ENCODE results near the gene RBM26.

The RBM26 gene

DNA sequence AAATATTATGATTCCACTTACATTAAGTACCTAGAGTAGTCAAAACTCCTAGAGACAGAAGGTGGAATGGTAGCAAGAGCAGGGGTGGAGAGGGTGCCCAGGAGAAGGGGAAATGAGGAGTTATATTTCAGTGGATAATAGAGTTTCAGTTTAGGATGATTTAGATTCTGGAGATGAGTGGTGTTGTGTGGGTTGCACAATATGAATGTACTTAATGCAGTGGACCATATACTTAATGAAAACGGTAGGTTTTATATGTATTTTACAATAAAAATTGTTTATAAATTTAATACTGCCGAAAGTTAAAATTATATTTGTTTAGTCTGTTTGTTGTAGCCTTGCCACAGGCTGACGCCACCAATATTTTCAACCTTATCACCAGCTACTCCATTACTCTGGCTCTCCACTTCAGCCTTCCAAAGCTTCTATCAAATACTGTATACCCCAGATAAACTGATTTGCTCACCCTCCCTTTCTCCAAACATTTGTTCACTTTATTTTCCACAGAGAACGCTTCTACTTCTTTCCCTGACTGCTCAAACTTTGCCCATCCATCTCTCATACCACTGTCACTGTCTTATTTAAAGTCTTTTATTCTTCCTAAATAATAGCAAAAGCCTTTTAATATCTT is 1.4 kb upstream of the RBM26 start:
- Mint-ChIP-seq H3K27me3 (no peaks in the 10 kb centered on the region), H3K4me3 (peak overlapping the region; percentile 3), H3K4me1 (peaks cover 16% of the 10 kb centered on the region), H3K36me3 (peaks cover 7% of the 10 kb centered on the region), H3K9me3 (no peaks in the 10 kb centered on the region), H3K27ac (no peak overlapping the region)
- CTCF ChIA-PET = interaction anchor here (1.6 kb wide), 1 partner anchor 16 kb away, joined by 9 read pairs; no protein-coding TSS in a partner anchor
- no peak for DNase-seq

DNA sequence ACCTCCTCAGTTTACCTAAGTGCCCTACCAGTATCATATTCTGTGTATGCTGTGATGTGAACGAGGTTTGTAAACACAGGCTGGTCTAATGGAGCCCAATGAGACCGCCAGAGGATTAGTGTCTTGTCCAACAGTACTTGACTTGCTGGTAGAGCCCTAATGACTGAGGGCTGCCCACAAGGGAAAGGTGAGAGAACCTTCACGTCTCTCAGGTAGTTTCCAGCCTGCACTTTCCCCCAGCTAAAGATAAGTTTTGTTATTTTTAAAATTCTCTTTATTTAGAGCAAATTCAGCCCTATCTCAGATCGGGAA is 498 bp upstream of the RBM26 start:
- Mint-ChIP-seq H3K9me3 (no peaks in the 10 kb centered on the region), H3K4me3 (no peak overlapping the region), H3K27ac (peak overlapping the region; percentile 95), H3K27me3 (no peaks in the 10 kb centered on the region), H3K4me1 (peaks cover 20% of the 10 kb centered on the region), H3K36me3 (peaks cover 8% of the 10 kb centered on the region)
- DNase-seq = no peak
- CTCF ChIA-PET = interaction anchor here (1.6 to 2.2 kb wide), 3 partner anchors 13 to 135 kb away, joined by 5 to 9 read pairs (median 6); no protein-coding TSS in a partner anchor

DNA sequence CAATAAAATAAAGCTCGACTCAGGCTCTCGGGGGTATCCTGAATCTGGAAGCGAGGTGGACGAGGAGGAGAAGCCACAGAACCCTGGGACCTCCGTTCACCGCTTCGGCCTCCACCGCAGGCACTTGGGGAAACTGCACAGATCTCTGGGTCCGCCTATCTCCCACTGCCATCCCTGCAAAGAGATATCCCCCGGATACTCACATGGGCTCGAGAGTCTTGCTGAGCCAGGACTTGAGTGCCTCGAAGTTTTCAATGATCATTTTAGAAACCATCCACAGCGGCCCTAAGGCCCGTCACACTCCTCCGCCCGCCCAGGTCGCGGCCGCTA is 589 bp downstream of the RBM26 start:
- Mint-ChIP-seq H3K27me3 (no peaks in the 10 kb centered on the region), H3K4me3 (no peak overlapping the region), H3K36me3 (peaks cover 14% of the 10 kb centered on the region), H3K4me1 (peaks cover 30% of the 10 kb centered on the region), H3K27ac (no peak overlapping the region), H3K9me3 (no peaks in the 10 kb centered on the region)
- CTCF ChIA-PET = interaction anchor here (0.8 to 2.2 kb wide), 4 partner anchors 12 to 138 kb away, joined by 3 to 6 read pairs (median 4); no protein-coding TSS in a partner anchor
- no peak for DNase-seq

DNA sequence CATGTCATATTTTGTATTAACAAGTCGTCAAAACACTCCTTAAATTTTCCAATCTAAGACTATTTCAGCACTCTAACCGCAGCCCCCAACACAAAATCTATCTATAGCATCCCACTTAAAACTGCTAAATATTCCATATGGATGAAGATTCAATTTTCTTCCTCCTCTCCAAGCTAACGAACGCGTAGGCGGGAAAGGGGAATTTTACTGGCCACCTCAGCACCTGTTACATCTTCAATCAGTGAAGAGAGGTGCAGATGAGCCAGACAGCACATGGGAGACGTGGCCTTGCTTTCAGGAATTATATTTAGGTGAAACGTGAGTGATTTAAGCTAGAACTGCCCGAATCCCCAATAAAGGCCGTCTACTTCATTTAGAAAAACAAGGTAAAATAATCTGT is 1.1 kb downstream of the RBM26 start:
- Mint-ChIP-seq H3K36me3 (peaks cover 19% of the 10 kb centered on the region), H3K9me3 (no peaks in the 10 kb centered on the region), H3K27me3 (no peaks in the 10 kb centered on the region), H3K4me3 (no peak overlapping the region), H3K27ac (no peak overlapping the region), H3K4me1 (peaks cover 34% of the 10 kb centered on the region)
- CTCF ChIA-PET = interaction anchor here (1.2 to 2.2 kb wide), 2 partner anchors 12 to 138 kb away, joined by 3 to 6 read pairs; no protein-coding TSS in a partner anchor
- no peak for DNase-seq

DNA sequence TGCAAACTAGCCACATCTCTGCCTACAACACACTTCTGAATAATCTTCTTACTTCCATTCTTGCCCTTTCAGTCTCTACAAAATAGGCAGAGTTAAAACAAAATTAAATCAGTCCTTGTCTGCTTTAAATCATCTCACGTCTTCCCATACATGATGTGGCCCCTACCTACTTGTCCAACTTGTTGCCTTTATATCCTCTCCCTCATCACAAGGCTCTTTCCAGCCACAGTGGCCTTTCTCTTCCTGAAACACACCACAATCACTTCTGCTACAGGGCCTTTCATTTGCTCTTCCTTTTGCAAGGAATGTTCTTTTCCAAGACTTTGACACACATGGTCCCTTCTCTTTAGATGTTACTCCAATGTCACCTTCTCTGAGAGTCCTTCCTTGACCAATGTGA is 1.7 kb downstream of the RBM26 start:
- Mint-ChIP-seq H3K4me3 (no peak overlapping the region), H3K4me1 (peaks cover 36% of the 10 kb centered on the region), H3K9me3 (no peaks in the 10 kb centered on the region), H3K36me3 (peaks cover 25% of the 10 kb centered on the region), H3K27ac (no peak overlapping the region), H3K27me3 (no peaks in the 10 kb centered on the region)
- no peak for DNase-seq
- CTCF ChIA-PET = interaction anchor here (1.3 kb wide), 1 partner anchor 20 kb away, joined by 5 read pairs; no protein-coding TSS in a partner anchor

DNA sequence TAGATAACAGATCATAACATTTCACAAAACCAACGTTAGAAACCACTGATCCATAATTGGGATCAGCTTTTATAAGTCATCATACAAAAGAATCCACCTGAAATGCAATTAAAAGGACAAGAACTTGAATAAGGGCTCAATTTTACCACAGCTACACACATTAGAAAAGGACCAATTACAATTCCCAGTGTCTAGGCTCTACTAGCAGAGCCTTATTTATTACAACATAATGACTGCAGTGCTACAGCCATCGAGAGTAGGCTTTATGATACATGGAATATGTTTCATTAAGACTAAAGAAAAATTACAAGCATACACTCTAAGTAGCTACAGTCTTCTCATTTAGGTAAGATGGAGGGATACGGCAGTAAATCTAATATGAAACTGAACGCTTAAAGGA is 2.9 kb downstream of the RBM26 start:
- Mint-ChIP-seq H3K4me3 (no peak overlapping the region), H3K4me1 (peaks cover 40% of the 10 kb centered on the region), H3K9me3 (no peaks in the 10 kb centered on the region), H3K27ac (no peak overlapping the region), H3K27me3 (no peaks in the 10 kb centered on the region), H3K36me3 (peaks cover 35% of the 10 kb centered on the region)
- CTCF ChIA-PET = interaction anchor here (0.7 to 1.7 kb wide), 6 partner anchors 11 to 151 kb away, joined by 3 to 5 read pairs (median 5); no protein-coding TSS in a partner anchor
- no peak for DNase-seq

DNA sequence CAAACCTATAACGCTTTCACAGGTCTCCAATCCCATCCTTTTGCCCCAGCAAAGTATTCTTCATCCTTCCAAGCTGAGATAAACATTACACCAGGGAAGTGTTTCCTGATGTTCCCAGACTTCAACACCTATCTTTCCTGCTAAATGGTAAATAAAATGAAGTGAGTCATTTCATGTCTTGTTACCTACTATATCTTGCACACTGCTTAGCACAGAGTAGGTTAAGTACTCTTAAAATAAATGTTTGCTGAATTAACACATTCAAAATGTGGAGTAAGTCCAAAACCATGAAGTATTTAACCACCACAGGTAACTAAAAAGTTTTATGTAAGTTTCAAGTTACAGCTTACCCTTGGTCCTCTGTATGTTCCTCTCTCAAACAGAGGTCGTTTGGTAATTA is 3.4 kb downstream of the RBM26 start:
- no peak overlapping the region for H3K4me3 Mint-ChIP-seq
- H3K9me3 Mint-ChIP-seq = no peaks in the 10 kb centered on the region
- H3K27me3 Mint-ChIP-seq = no peaks in the 10 kb centered on the region
- peaks cover 37% of the 10 kb centered on the region for H3K4me1 Mint-ChIP-seq
- DNase-seq = no peak
- peaks cover 38% of the 10 kb centered on the region for H3K36me3 Mint-ChIP-seq
- H3K27ac Mint-ChIP-seq = no peak overlapping the region
- CTCF ChIA-PET = interaction anchor here (0.7 to 1.7 kb wide), 5 partner anchors 11 to 151 kb away, joined by 3 to 5 read pairs (median 5); no protein-coding TSS in a partner anchor

DNA sequence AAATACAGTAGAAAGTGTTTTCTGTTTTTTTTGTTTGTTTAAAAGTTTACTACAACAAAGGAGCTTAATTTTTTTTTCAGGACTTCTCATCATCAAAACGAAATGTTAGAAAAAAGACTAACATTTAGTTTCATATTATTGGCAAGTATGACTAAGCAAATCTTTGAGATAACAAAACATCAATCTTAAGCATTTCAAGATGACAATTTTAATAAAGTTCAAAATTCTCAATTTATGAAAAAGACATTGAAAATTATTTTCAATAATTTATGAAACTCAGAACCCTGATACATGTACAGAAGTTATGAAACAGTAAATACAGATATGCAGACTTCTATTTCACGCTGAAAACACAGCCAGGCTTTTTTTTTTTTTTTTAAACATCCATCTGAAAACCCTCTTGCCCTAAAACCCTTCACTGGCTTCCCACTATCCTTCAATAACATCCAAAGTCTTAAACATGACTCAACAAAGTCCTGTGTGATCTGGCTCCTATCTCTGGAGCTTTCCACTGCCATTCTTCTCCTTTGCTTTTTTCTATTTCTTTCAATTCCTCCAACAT is 3.9 kb downstream of the RBM26 start:
- peak overlapping the region; percentile 22 for H3K4me3 Mint-ChIP-seq
- CTCF ChIA-PET = interaction anchor here (0.7 to 1.7 kb wide), 4 partner anchors 11 to 139 kb away, joined by 3 to 5 read pairs (median 5); no protein-coding TSS in a partner anchor
- H3K9me3 Mint-ChIP-seq = no peaks in the 10 kb centered on the region
- peaks cover 33% of the 10 kb centered on the region for H3K4me1 Mint-ChIP-seq
- H3K27ac Mint-ChIP-seq = peak overlapping the region; percentile 38
- H3K27me3 Mint-ChIP-seq = no peaks in the 10 kb centered on the region
- DNase-seq = no peak
- H3K36me3 Mint-ChIP-seq = peaks cover 39% of the 10 kb centered on the region

DNA sequence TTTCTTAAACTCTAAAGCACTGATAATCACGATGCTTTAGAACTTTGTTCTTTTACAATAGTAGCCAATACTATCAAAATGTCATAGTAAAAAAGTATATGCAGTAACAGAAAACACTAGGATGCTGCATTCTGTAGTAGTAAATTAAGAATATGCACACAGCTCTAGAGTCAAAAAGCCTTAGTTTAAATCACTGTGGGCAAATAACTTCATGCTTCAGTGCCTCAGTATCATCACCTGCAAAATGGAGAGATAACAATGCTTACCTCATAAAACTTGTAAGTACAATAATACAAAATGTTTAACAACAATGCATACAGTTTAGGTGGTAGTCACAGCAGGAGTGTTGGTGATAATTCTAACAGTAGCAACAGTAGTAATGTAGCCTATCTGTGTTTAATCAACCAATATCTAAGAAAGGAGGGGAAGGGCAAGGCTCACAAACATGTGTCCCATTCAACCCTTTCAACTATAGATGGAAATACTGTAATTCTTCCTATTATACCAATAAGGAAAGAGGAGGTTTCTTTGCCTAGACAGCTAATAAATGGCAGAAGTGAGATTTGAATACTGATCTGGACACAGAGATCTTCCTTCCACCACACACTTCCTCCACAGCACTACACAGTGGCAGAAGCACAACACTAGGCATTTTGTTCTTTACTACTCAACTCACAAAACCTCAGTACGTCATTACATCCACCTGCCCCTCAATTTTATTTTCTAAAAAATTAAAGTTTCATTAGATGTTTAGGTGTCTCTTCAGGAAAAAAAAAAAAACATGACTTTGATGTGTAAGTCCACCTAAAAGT is 4.6 kb downstream of the RBM26 start:
- Mint-ChIP-seq H3K27me3 (no peaks in the 10 kb centered on the region), H3K4me1 (peaks cover 27% of the 10 kb centered on the region), H3K36me3 (peaks cover 46% of the 10 kb centered on the region), H3K4me3 (no peak overlapping the region), H3K27ac (peak overlapping the region; percentile 25), H3K9me3 (peaks cover 3% of the 10 kb centered on the region)
- CTCF ChIA-PET = interaction anchor here (0.7 kb wide), 1 partner anchor 16 kb away, joined by 3 read pairs; no protein-coding TSS in a partner anchor
- DNase-seq = no peak

DNA sequence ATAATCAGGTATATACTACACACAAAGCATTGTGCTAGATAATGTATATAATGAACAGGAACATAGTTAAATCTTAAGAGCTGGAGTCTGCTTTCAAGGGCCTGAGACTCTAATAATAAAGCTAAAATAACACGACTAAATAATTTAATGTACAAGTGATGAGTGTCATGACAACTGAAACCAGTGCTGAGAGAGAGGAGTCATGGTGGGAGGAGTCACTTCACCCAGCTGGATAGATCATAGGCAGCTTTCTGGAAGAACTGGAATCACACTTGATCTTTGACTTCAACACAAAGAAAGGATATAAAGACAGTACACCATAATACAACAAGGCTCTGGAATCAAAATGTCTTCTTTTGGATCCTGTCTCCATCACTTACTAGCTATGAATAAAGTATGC is 7.1 kb downstream of the RBM26 start:
- Mint-ChIP-seq H3K27ac (no peak overlapping the region), H3K27me3 (no peaks in the 10 kb centered on the region), H3K4me3 (no peak overlapping the region), H3K36me3 (peaks cover 66% of the 10 kb centered on the region), H3K4me1 (peaks cover 43% of the 10 kb centered on the region), H3K9me3 (peaks cover 13% of the 10 kb centered on the region)
- DNase-seq = no peak
- CTCF ChIA-PET = interaction anchor here (0.7 to 1.5 kb wide), 3 partner anchors 24 to 142 kb away, joined by 4 to 7 read pairs (median 5); no protein-coding TSS in a partner anchor

DNA sequence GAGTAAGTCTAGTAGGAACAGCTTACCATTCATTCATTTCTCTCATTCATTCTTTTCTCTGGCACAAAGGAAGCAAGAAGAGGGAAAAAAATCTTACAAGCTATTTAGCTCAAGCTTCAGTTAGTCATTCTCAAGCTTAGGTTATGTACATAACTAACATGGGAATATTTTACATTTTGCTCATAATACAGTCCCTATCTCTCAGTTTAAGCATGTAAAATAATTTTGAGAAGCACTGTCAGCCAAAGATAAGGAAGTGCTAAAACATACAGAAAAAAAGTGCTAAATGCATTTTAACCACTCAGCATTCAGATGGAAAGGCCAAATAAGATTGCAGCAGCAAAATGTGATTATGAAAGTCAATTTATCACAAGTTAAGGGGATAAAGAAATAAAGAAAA is 7.9 kb downstream of the RBM26 start:
- Mint-ChIP-seq H3K27ac (no peak overlapping the region), H3K36me3 (peaks cover 67% of the 10 kb centered on the region)
- CTCF ChIA-PET = interaction anchor here (0.7 to 0.9 kb wide), 2 partner anchors 143 to 171 kb away, joined by 3 to 4 read pairs; no protein-coding TSS in a partner anchor

DNA sequence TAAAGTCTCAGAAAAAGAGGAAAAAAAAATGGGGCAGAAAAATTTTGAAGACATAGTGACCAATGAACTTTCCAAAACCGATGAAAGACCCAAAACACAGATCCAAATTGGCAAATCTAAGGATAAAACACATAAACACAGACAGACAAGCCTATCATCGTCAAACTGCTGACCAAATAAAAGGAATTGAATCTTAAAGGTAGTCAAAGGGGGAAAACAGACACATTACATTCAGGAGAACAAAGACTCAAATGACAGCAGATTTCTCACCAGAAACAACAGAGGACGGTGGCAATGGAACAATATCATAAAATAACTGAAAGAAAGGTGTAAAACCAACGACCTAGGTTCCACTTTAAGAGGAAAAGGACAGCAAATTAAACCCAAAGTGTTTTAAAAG is 10.2 kb downstream of the RBM26 start:
- H3K36me3 Mint-ChIP-seq = peaks cover 60% of the 10 kb centered on the region
- H3K9me3 Mint-ChIP-seq = peaks cover 13% of the 10 kb centered on the region
- H3K4me1 Mint-ChIP-seq = peaks cover 54% of the 10 kb centered on the region
- H3K27me3 Mint-ChIP-seq = no peaks in the 10 kb centered on the region
- CTCF ChIA-PET = no interaction called here
- H3K27ac Mint-ChIP-seq = no peak overlapping the region
- no peak for DNase-seq
- H3K4me3 Mint-ChIP-seq = no peak overlapping the region

More for the DNA sequence above, 7.9 kb downstream of the RBM26 start:
- Mint-ChIP-seq H3K4me3 (no peak overlapping the region), H3K9me3 (peaks cover 13% of the 10 kb centered on the region), H3K27me3 (no peaks in the 10 kb centered on the region), H3K4me1 (peaks cover 50% of the 10 kb centered on the region)
- no peak for DNase-seq

DNA sequence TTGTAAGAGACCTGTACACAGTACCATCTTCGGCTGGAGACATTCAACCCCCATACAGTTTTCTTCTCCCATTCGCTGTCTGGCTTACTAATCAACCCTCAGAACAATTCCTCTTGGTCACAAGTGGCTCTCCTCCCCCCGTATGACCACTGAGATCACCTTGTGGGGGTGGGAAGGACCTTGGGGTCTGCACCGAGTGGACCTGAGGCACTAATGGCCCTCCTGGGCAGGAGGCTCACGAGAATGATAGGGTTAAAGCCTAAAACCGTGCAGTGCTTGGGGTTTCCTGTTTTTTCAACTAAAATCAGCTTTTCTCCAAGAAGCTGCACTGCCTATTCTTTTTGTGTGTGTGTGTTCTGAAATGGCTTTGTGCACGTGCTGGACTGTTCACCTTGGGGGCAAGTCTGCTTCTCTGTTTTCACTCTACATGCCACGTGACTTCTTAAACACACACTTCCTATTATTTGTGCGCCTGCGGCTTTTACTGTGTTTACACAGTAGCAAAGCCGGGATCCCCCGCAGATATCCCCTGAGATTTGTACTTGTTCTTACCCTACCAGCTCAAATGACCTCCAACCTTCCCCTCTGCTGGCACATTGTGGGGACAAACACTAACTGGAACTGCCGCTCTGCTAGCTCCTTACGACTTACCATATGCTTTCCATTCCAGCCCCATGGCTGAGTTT is 12.3 kb downstream of the RBM26 start:
- Mint-ChIP-seq H3K4me1 (peaks cover 45% of the 10 kb centered on the region), H3K4me3 (peak overlapping the region; percentile 53), H3K36me3 (peaks cover 43% of the 10 kb centered on the region), H3K27me3 (no peaks in the 10 kb centered on the region), H3K27ac (peak overlapping the region; percentile 94), H3K9me3 (peaks cover 13% of the 10 kb centered on the region)
- CTCF ChIA-PET = interaction anchor here (0.7 to 2.4 kb wide), 4 partner anchors 12 to 151 kb away, joined by 3 to 6 read pairs (median 3); partner anchors contain the start of gene RBM26
- DNase-seq = peak; percentile 59

All from activated naive CD4-positive, alpha-beta T cell treated with anti-CD3 and anti-CD28 coated beads, Interleukin-2, amount 10 ng/mL, durations not matched to agents 7 days and 5 days (primary cell).